Stimulated activated CD4-positive, alpha-beta T cell treated with anti-CD3 and anti-CD28 coated beads, Interleukin-12 subunit alpha, Interleukin-12 subunit beta, amount 100 ng/mL, for 4 hours (primary cell): ENCODE measurements around the gene TMEM176B.

ENCODE experiments used
- DNase-seq: peaks from one replicate; pipeline ENCODE4 v3.0.0-alpha.2; 2020

The TMEM176B gene

GRCh38 chr7:150746921-150747320 is 53.2 kb downstream of the TMEM176B start:
- DNase-seq, result no peak

DNA sequence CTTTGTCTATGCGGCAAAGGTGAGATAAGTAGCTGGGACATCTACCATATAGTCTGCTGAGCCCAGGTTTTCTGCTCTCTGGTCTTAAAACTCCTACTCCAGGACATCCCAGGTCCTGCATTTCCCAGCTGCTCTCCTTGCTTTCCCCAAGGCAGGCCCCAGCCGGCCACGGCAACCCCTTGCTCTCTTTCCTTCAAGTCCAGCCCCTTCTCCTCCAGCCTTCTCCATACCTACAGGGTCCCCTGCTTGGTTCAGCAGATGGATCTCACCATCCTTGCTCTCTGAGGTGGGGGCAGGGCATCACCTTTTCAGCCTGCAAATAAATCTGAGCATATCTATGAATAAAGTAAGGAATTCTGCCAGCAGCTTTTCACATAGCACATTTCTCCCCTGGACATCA is 54.3 kb downstream of the TMEM176B start:
- no peak for DNase-seq

- DNase-seq, result no peak
These were observed 55.1 kb downstream of the TMEM176B start for GRCh38 chr7:150745086-150745485.

DNA sequence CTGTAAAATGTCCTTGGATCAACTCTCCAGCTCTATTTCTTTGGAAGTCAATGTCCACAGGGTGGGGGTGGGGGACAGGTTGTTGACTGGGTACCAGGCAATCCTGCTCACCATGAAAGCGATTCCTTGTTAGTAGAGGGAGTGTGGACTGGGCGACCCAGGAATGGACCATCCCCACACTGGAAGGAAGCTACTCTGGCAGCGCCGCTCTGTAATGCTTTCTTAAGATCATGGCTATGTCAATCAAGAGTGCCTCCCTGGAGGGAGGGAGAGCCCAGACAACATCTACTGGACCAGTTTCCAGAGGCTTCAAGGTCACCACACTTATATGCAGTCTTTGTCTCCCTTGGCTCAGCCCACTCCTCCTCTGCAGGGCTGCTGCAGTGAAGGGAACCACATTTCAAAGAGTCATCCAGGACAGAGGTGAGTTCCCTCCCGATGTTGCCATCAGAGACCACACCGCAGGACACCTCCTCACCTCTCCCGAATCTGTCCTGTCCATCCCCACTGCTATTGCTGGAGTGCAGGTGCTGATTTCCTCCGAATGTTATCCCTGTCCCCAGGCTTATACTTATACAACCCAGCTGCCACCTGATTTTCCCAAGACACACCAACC is 56.0 kb downstream of the TMEM176B start:
- no peak for DNase-seq

- DNase-seq, result no peak
These were observed 57.7 kb downstream of the TMEM176B start for GRCh38 chr7:150742286-150742968.
